Measurements from ENCODE around the gene FAM171A1.

FAM171A1 gene

DNA sequence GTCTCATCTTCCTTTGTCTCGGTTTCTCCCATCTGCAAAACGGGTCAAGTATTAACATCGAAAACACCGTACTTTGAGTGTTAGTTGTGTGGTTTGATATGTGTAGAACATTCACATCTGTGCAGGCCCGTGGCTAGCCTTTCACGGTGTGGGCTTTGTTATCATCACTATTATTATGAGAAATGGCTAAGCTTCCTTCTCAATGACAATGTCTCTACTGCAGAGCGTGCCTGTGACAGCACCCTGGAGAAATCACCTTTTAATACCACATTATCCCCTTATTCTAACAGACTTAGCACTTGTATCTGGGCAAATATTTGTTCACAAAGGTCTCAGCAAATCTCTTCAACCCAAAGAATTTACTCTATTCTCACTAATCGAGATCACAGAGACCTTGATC lies 55.8 kb downstream of the FAM171A1 start:
- no peaks in the 10 kb centered on the region for H3K9me3 ChIP-seq (ENCODE audit: control insufficient read depth, insufficient read depth, low read depth, low read length)
- peaks cover 43% of the 10 kb centered on the region; the same call in 1 of the 2 replicates for H3K4me1 ChIP-seq (ENCODE audit: control insufficient read depth, insufficient read depth, low read length)
- no peak overlapping the region for H3K4me3 ChIP-seq (ENCODE audit: low read depth, low read length)
- no peaks in the 10 kb centered on the region for H3K27me3 ChIP-seq (ENCODE audit: control insufficient read depth, insufficient read depth, low read length)
- H3K27ac ChIP-seq (ENCODE audit: low read depth, low read length) = no peak overlapping the region
- no peaks in the 10 kb centered on the region for H3K36me3 ChIP-seq (ENCODE audit: control insufficient read depth, insufficient read depth, low read length)
- H3K9ac ChIP-seq (ENCODE audit: low read length) = no peak overlapping the region

DNA sequence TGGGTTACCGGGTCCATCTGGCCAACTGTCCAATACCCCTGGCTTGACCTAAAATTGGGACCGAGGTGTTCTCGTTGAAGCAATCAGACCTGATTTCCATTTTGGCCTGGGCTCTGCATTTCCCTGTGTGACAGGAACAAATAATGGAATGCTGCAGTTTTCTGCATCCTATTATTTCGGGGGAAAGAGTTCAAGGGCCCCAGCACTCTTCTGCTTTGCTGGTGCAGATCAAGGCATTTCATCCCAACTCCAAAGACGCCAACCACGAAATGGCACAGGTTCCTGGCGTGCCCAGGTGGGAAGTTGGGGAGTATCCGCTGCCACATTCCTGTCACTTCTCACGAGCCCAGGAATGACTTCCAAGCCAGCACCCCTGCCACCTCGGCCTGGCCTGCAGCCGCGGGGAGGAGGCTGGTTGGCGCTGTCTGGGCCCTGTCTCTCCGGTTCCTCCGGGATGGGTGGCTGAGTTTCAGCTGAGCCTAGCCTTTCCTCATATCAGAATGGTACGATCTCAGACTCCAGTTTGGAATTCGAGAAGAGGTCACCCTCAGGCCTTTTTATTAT lies 56.5 kb downstream of the FAM171A1 start:
- Histone ChIP-seq H3K4me1 (ENCODE audit: control insufficient read depth, insufficient read depth, low read length) (peaks cover 43% of the 10 kb centered on the region; the same call in 1 of the 2 replicates), H3K27ac (ENCODE audit: low read depth, low read length) (no peak overlapping the region), H3K4me3 (ENCODE audit: low read depth, low read length) (no peak overlapping the region), H3K36me3 (ENCODE audit: control insufficient read depth, insufficient read depth, low read length) (no peaks in the 10 kb centered on the region), H3K27me3 (ENCODE audit: control insufficient read depth, insufficient read depth, low read length) (no peaks in the 10 kb centered on the region), H3K9me3 (ENCODE audit: control insufficient read depth, insufficient read depth, low read depth, low read length) (no peaks in the 10 kb centered on the region), H3K9ac (ENCODE audit: low read length) (no peak overlapping the region)

DNA sequence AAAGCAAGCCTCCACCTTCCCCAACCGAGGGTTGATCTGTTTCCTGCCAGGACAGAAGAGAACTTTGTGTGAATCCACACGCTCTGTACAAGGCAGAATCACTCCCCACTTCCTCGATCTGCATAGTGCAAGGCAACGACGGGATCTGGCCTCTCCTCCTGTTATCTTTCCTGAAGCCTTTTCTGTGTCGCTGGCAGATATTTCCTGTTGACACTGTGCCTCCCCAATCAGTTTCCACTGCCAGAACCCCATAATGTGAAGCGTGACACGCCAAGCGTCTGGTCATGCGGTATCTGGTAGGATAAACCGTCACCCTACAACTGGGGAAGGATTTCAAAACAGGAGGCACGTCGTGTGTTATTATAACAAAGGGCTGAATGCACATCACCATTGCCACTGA lies 57.2 kb downstream of the FAM171A1 start:
- peaks cover 43% of the 10 kb centered on the region; the same call in 1 of the 2 replicates for H3K4me1 ChIP-seq (ENCODE audit: control insufficient read depth, insufficient read depth, low read length)
- H3K27me3 ChIP-seq (ENCODE audit: control insufficient read depth, insufficient read depth, low read length) = no peaks in the 10 kb centered on the region
- H3K9ac ChIP-seq (ENCODE audit: low read length) = peak overlapping the region; percentile 45
- H3K36me3 ChIP-seq (ENCODE audit: control insufficient read depth, insufficient read depth, low read length) = no peaks in the 10 kb centered on the region
- no peak overlapping the region for H3K27ac ChIP-seq (ENCODE audit: low read depth, low read length)
- no peaks in the 10 kb centered on the region for H3K9me3 ChIP-seq (ENCODE audit: control insufficient read depth, insufficient read depth, low read depth, low read length)
- no peak overlapping the region for H3K4me3 ChIP-seq (ENCODE audit: low read depth, low read length)

DNA sequence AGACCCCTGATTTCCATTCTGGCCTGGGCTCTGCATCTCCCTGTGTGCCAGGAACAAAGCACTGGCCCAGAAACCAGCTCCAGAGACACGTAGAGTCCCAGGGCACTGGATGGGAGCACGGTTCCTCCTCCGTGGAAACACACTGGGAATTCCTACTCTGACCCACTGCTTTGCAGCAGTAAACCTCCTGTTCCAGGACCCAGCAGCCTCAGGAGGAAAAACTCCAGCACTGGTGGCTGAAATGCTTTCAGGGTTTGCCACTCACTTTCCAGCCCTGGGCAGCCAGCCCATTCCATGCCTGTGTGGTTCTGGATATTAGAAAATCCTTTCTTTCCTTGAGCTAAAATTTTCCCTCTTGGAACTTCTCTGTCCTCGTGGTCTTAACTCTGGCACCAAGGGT lies 58.0 kb downstream of the FAM171A1 start:
- no peak overlapping the region for H3K4me3 ChIP-seq (ENCODE audit: low read depth, low read length)
- no peaks in the 10 kb centered on the region for H3K27me3 ChIP-seq (ENCODE audit: control insufficient read depth, insufficient read depth, low read length)

DNA sequence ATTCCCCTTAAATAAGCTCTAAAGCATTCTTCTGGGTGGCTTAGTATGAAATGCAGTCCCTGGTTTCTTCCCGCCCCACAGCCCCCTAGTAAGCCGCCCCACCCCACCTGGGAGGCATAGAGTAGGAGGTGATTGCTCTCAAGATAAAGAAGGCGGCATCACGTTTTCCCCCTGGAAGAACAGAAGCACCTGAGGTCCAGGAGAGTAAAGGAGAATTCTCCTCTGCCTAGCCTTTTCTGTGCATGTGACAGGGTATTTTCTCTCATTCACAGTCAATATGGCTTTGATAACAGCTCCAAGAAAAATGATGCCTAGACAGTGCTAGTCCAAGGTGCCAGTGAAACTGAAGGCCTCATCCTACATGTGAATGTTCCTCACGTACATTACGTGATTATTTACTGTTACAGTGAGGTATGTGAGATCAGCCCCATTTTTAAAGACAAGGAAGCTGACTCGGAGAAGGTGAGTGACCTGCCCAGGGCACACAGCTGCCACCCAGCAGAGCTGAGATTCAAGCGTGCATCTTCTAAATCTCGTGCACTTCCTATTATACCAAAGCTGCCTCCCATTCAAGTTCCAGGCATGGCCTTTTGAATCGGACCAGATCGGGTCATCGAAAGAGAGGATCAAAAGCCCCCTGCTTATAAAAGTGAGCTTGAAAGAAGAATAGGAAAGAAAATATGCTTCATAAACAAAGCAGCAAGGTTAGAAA lies 59.4 kb downstream of the FAM171A1 start:
- Histone ChIP-seq H3K4me3 (ENCODE audit: low read depth, low read length) (no peak overlapping the region), H3K9ac (ENCODE audit: low read length) (no peak overlapping the region), H3K9me3 (ENCODE audit: control insufficient read depth, insufficient read depth, low read depth, low read length) (no peaks in the 10 kb centered on the region), H3K27ac (ENCODE audit: low read depth, low read length) (no peak overlapping the region), H3K4me1 (ENCODE audit: control insufficient read depth, insufficient read depth, low read length) (peaks cover 38% of the 10 kb centered on the region; the same call in 1 of the 2 replicates), H3K36me3 (ENCODE audit: control insufficient read depth, insufficient read depth, low read length) (no peaks in the 10 kb centered on the region), H3K27me3 (ENCODE audit: control insufficient read depth, insufficient read depth, low read length) (no peaks in the 10 kb centered on the region)

More for the DNA sequence above, 58.0 kb downstream of the FAM171A1 start:
- 0 out of 2 replicates have a peak overlapping the region, but pooled peaks have one; percentile 43 for H3K27ac ChIP-seq (ENCODE audit: low read depth, low read length)
- H3K9ac ChIP-seq (ENCODE audit: low read length) = no peak overlapping the region
- no peaks in the 10 kb centered on the region for H3K9me3 ChIP-seq (ENCODE audit: control insufficient read depth, insufficient read depth, low read depth, low read length)
- H3K36me3 ChIP-seq (ENCODE audit: control insufficient read depth, insufficient read depth, low read length) = no peaks in the 10 kb centered on the region
- H3K4me1 ChIP-seq (ENCODE audit: control insufficient read depth, insufficient read depth, low read length) = peaks cover 43% of the 10 kb centered on the region; the same call in 1 of the 2 replicates

DNA sequence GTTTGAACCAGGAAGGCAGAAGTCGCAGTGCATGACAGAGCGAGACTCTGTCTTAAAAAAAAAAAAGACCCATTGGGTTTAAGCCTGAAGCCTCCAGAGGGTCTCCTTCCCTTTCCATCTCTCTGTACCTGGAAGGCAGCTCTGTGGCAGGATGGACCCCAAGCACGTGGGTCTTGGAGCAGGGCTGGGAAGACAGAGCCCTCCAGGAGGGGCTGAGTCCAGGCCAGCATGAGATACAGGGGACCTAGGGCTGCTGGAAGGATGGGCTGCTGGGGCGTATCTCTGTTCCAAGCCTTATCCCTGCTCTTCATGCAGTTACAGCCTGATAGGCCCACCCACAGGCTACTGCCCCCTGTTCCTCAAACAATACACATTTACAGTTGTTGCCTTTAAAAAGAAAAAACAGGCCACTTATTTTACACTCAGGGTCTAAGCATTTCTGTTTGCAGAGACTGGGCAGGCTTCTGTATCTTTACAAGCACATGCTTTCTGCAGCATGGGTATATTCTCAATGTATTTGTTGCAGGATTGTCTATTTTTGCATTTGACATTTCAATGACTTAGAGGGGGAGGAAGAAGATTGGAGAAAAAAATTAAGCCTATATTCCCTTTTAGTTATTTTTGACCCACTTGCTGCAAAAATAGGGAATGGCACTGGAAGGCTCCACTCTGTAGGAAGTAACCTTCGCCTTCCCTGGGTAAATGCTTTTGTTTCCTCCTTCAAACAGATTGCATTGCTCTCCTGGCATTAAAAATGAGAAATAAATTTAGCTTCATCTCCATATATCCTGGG lies 60.1 kb downstream of the FAM171A1 start:
- Histone ChIP-seq H3K27ac (ENCODE audit: low read depth, low read length) (no peak overlapping the region), H3K27me3 (ENCODE audit: control insufficient read depth, insufficient read depth, low read length) (no peaks in the 10 kb centered on the region), H3K9me3 (ENCODE audit: control insufficient read depth, insufficient read depth, low read depth, low read length) (no peaks in the 10 kb centered on the region), H3K4me1 (ENCODE audit: control insufficient read depth, insufficient read depth, low read length) (peaks cover 31% of the 10 kb centered on the region; the same call in 1 of the 2 replicates), H3K4me3 (ENCODE audit: low read depth, low read length) (no peak overlapping the region), H3K36me3 (ENCODE audit: control insufficient read depth, insufficient read depth, low read length) (no peaks in the 10 kb centered on the region), H3K9ac (ENCODE audit: low read length) (no peak overlapping the region)

DNA sequence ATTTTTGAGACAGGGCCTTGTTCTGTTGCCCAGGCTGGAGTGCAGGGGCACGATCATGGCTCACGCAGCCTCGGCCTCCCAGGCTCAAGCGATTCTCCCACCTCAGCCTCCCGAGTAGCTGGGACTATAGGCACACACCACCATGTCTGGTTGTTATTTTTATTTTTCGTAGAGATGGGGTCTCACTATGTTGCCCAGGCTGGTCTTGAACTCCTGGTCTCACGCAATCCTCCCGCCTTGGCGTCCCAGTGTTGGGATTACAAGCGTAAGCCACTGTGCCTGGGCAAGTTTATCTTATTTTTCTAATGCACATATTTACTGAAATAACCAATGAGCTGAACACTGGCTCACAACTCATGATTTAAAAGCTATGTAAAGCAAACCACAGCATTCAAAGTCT lies 61.9 kb downstream of the FAM171A1 start:
- Histone ChIP-seq H3K27me3 (ENCODE audit: control insufficient read depth, insufficient read depth, low read length) (no peaks in the 10 kb centered on the region), H3K4me3 (ENCODE audit: low read depth, low read length) (no peak overlapping the region), H3K4me1 (ENCODE audit: control insufficient read depth, insufficient read depth, low read length) (peaks cover 22% of the 10 kb centered on the region; the same call in 1 of the 2 replicates), H3K9me3 (ENCODE audit: control insufficient read depth, insufficient read depth, low read depth, low read length) (no peaks in the 10 kb centered on the region), H3K9ac (ENCODE audit: low read length) (no peak overlapping the region), H3K27ac (ENCODE audit: low read depth, low read length) (no peak overlapping the region), H3K36me3 (ENCODE audit: control insufficient read depth, insufficient read depth, low read length) (no peaks in the 10 kb centered on the region)

DNA sequence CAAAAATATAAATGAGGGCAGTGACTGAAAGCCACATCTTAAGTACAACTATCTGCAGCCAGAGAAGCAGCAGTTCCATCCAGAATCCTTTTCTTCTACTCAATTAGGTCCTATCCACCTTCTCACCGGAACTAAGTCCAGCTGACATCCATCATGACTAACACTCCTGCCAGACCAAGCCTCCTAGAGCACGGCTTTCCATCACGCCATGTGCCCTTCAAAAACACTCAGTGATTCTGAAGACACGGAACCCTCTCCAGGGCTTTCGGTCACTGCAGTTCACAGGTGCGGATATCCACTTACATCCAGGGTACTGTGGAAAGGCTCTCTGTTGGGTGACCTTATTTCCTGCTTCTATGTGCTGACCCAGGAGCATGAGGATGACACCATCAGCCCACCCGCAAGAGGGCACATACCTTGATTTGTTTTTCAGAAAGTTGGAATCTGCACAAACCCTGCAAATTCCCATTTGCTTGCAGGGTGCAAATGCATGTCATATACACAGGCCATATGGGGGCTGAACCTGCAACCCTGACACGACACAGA lies 64.3 kb downstream of the FAM171A1 start:
- H3K27me3 ChIP-seq (ENCODE audit: control insufficient read depth, insufficient read depth, low read length) = no peaks in the 10 kb centered on the region
- H3K36me3 ChIP-seq (ENCODE audit: control insufficient read depth, insufficient read depth, low read length) = no peaks in the 10 kb centered on the region
- H3K27ac ChIP-seq (ENCODE audit: low read depth, low read length) = no peak overlapping the region
- no peaks in the 10 kb centered on the region for H3K9me3 ChIP-seq (ENCODE audit: control insufficient read depth, insufficient read depth, low read depth, low read length)
- no peak overlapping the region for H3K4me3 ChIP-seq (ENCODE audit: low read depth, low read length)
- H3K9ac ChIP-seq (ENCODE audit: low read length) = no peak overlapping the region
- H3K4me1 ChIP-seq (ENCODE audit: control insufficient read depth, insufficient read depth, low read length) = peaks cover 3% of the 10 kb centered on the region; the same call in 1 of the 2 replicates

DNA sequence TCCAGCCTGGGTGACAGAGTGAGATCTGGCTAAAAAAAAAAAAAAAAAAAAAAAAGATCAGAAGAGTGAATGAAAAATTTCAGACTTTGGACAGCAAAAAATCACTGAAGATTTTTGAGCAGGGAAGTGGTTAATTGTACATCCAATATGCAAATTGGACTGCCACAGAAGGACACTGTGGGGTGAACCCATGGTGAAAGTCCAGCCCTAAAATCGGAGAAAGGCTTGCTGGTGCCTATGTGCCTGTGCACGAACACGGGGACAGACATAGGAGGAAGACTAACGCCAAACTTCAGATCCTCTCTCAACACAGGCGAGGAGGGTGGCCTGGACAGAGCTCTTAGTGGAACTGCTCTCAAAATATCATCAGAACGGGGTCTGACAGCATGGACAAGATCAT lies 65.5 kb downstream of the FAM171A1 start:
- no peaks in the 10 kb centered on the region for H3K27me3 ChIP-seq (ENCODE audit: control insufficient read depth, insufficient read depth, low read length)

DNA sequence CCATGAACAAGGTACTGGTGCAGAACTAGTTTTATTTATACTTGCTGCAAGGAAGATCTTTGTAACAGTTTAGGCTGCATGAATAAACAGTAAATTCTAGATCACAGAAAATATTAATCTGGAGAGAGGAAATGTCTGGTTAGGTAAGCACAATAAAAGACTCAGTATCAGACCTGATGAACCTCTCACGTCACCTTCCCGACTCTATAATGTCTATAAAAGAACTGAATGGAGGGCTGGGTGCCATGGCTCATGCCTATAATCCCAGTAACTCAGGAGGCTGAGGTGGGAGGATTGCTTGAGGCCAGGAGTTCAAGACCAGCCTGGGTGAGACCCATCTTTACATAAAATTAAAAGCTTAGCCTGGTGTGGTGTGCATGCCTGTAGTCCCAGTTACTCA lies 65.9 kb downstream of the FAM171A1 start:
- Histone ChIP-seq H3K4me3 (ENCODE audit: low read depth, low read length) (no peak overlapping the region), H3K27ac (ENCODE audit: low read depth, low read length) (no peak overlapping the region), H3K27me3 (ENCODE audit: control insufficient read depth, insufficient read depth, low read length) (no peaks in the 10 kb centered on the region), H3K36me3 (ENCODE audit: control insufficient read depth, insufficient read depth, low read length) (no peaks in the 10 kb centered on the region), H3K9ac (ENCODE audit: low read length) (no peak overlapping the region), H3K4me1 (ENCODE audit: control insufficient read depth, insufficient read depth, low read length) (no peaks in the 10 kb centered on the region; the same call in 1 of the 2 replicates), H3K9me3 (ENCODE audit: control insufficient read depth, insufficient read depth, low read depth, low read length) (no peaks in the 10 kb centered on the region)

More for the DNA sequence above, 65.5 kb downstream of the FAM171A1 start:
- Histone ChIP-seq H3K36me3 (ENCODE audit: control insufficient read depth, insufficient read depth, low read length) (no peaks in the 10 kb centered on the region), H3K4me3 (ENCODE audit: low read depth, low read length) (no peak overlapping the region), H3K4me1 (ENCODE audit: control insufficient read depth, insufficient read depth, low read length) (no peaks in the 10 kb centered on the region), H3K9me3 (ENCODE audit: control insufficient read depth, insufficient read depth, low read depth, low read length) (no peaks in the 10 kb centered on the region), H3K27ac (ENCODE audit: low read depth, low read length) (no peak overlapping the region), H3K9ac (ENCODE audit: low read length) (no peak overlapping the region)

All from HUES6 (cell line).